Measurements from ENCODE around the gene RNMT. TPM values are rescaled to one million over a fixed set of nuclear protein-coding genes. Genes with fewer than 3 reads are reported as not detected.

RNMT gene
- total RNA-seq (2014; rRNA removed; shearing (Covaris generic)): 25.2 and 27.9 TPM in 2 replicates

GRCh38 chr18:13726232-13726971 is at the start of gene RNMT, which contains the start of gene FAM210A:
Gene RNMT, plus strand, starts transcription at chr18:13726673. Its CDS starts 4,845 bp downstream, at chr18:13731518.
Gene FAM210A, minus strand, starts transcription at chr18:13726558. Its CDS starts 44,481 bp downstream, at chr18:13682077.

Small RNA genes within 50 kb of the gene (small RNA-seq; reads per million reads assigned to genes)
- gene AP001525.1 (not detected), gene RN7SL362P (not detected)

Other genes with a start within 250 kb of the RNMT start
- 20.3 and 30.1 TPM in 2 replicates for gene FAM210A, start 115 bp upstream of the RNMT start, total RNA-seq (2014; rRNA removed; shearing (Covaris generic))
- gene MC5R, start 97.5 kb downstream of the RNMT start, total RNA-seq (2014; rRNA removed; shearing (Covaris generic)): 0.15 and 0.32 TPM in 2 replicates
- gene MC2R, start 188.9 kb downstream of the RNMT start, total RNA-seq (2014; rRNA removed; shearing (Covaris generic)): not detected in 2 replicates

Measured in A375 (cell line).